ENCODE data around the gene CDC42BPB.

CDC42BPB gene

DNA sequence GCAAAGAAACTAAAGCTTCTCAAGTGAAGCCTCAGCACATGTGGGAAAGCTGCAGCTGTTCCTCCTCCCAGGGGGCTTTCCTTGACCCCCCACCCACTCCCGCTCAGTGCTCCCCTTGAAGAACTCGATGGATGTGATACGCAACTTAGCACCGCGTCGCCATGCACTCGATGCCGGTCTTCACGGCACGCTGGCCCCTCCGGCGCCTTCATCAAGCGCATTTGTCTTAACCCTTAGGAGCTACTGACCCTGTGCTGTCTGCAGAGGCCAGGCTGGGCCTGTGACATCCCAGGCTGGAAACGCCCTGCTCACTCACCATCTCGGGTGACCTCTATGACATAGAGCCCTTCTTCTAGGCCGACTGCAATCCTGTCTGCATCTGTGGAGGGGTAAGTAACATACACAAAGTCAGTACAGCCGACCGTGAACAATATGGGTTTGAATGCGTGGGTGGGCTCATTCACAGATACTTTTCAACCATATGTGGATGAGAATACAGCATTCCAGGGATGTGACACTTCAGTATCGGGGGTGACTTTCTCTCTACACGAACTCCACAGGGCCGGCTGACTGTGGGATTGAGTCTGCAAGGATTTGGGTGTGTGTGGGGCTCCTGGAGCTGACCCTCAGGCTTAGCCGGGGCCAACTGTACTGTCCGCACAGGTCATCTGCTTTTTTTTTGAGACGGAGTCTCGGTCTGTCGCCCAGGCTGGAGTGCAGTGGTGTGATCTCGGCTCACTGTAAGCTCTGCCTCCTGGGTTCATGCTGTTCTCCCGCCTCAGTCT is 111.8 kb downstream of the CDC42BPB start:
- no peak overlapping the region for H3K4me3 ChIP-seq (ENCODE audit: low read depth, low read length)
- no peak for DNase-seq (ENCODE audit: low read depth)
- TF ChIP-seq, protein P1, sequence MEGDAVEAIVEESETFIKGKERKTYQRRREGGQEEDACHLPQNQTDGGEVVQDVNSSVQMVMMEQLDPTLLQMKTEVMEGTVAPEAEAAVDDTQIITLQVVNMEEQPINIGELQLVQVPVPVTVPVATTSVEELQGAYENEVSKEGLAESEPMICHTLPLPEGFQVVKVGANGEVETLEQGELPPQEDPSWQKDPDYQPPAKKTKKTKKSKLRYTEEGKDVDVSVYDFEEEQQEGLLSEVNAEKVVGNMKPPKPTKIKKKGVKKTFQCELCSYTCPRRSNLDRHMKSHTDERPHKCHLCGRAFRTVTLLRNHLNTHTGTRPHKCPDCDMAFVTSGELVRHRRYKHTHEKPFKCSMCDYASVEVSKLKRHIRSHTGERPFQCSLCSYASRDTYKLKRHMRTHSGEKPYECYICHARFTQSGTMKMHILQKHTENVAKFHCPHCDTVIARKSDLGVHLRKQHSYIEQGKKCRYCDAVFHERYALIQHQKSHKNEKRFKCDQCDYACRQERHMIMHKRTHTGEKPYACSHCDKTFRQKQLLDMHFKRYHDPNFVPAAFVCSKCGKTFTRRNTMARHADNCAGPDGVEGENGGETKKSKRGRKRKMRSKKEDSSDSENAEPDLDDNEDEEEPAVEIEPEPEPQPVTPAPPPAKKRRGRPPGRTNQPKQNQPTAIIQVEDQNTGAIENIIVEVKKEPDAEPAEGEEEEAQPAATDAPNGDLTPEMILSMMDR (IDR thresholded peaks at IDR 0.05; ENCODE audit: control insufficient read depth, extremely low read depth, insufficient read depth) = no peak

DNA sequence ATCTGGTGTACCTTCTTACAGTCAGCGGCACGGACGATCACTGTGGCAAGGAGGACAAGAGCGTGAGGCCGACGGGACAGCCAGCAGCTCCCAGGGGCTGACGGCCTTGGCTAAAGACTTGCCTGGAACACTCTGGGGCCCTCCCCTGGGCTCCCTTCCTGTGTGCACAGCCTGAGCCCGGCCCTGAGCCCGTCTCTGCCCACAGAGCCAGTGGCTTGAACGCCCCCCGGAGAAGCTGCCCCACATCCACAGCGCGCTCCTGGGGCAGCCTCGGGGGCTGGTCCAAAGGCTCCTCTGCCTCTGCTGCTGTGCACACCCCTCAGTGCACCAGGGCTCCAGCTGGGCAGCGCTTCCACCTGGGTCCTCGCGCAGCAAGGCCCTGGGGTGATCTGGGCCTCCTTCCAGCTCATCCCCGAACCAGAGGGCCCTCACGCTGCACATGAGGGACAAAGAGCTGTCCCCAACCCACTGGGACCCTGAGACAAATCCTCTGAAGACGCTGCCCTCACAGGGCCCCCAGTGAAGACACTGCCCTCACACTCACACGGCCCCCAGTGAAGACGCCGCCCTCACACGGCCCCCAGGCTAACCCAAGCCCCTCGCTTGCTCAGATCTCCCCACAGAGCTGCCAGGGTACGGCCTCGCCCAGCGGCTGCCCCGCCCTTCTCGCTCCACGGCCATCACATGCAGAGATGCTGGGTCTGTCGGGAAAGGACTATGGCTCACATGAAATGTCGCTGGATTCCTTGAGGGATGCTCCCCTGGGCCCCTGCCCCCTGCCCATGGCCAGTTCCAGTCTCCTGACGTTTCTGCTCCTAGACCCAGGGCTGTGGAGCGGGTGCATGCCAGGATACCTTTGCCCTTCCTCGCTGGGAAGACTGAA is 112.7 kb downstream of the CDC42BPB start:
- H3K4me3 ChIP-seq (ENCODE audit: low read depth, low read length) = no peak overlapping the region
- TF ChIP-seq, protein P1 (IDR thresholded peaks at IDR 0.05; ENCODE audit: control insufficient read depth, extremely low read depth, insufficient read depth) = no peak
- DNase-seq (ENCODE audit: low read depth) = no peak

DNA sequence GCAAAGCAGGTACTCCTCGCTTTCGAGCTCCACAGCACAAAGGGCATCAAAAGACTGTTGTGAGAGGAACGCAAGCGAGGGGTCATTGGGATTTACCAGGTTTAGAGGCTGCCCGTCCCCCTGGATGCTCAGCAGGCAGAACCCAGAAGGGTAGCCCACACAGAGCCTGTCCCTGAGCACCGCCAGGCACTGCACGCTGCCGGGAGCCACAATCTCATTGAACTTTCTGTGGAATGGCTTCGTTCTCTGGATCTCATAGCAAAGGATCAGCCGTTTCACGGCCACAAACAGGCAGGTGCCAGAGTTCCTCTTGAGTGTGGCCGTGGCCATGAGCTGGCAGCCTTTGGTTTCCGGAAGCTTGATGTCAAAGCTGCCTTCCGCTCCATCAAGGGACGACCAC is 113.4 kb downstream of the CDC42BPB start:
- no peak for DNase-seq (ENCODE audit: low read depth)
- no peak overlapping the region for H3K4me3 ChIP-seq (ENCODE audit: low read depth, low read length)
- TF ChIP-seq, protein P1 (IDR thresholded peaks at IDR 0.05; ENCODE audit: control insufficient read depth, extremely low read depth, insufficient read depth) = no peak

DNA sequence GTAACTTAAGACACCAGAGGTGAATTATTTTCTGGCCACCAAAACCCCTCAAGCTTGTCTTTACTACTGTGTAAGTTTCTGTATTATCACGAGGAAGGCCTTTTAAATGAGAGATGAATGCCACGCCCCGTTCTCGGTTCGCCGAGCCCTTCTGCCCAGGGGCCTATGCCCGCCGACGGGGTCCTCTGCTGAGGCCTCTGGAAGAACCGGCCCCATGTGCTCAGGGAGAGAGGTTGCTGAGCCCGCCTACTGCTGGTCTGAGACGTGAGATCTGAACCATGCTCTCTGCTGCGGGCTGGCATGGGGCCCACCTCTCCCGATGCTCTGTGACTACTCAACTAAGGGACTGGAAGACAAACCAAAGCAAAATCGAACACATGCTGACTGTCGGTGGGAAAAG is 113.9 kb downstream of the CDC42BPB start:
- TF ChIP-seq, protein P1 (IDR thresholded peaks at IDR 0.05; ENCODE audit: control insufficient read depth, extremely low read depth, insufficient read depth) = no peak
- H3K4me3 ChIP-seq (ENCODE audit: low read depth, low read length) = no peak overlapping the region
- no peak for DNase-seq (ENCODE audit: low read depth)

DNA sequence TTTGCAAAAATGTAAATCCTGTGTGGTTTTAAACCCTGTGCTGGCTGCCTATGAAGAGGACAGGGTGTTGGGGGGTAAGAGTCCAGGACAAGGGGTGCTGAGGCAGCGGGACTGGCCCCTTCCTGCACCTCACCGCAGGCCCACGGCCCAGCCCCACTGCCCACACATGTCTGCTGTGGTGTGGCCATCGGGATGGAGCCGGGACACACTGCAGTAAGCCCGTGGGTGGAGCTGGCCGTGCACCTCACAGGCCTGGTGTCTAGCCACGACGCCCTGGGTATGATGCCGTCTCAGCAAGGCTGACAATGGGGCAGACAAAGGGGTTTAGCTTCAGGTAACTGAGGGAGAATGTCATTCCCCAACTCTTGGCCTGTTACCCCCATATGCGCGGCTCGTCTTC is 115.3 kb downstream of the CDC42BPB start:
- TF ChIP-seq, protein P1 (IDR thresholded peaks at IDR 0.05; ENCODE audit: control insufficient read depth, extremely low read depth, insufficient read depth) = no peak
- H3K4me3 ChIP-seq (ENCODE audit: low read depth, low read length) = no peak overlapping the region
- DNase-seq (ENCODE audit: low read depth) = no peak

DNA sequence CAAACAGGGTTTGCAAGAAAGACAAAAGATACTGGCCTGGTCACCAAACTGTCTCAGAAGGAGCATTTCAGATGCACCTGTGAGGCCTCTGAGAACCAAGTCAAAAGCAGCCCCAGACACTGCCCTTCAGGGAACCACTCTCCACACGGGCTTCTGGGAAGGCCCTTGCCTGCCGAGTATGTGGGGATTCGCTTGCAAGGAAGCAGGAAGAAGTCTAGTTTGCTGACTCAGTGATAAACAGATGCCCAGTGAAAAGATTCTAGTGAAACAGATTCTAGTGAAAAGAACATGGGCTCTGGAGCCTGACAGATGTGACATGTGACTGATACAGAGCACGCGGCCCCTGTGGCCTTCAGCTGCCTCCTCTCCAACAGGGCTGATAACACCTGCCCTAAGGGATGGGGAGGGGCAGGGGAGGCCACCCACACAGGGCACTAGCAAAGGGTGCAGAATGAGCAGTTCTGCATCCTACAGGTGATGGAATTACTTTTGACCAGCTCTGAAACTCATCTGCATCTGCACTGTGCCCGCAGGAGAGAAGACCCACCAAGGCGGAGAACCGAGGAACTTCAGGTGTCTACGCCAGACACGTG is 115.8 kb downstream of the CDC42BPB start:
- TF ChIP-seq, protein P1 (IDR thresholded peaks at IDR 0.05; ENCODE audit: control insufficient read depth, extremely low read depth, insufficient read depth) = no peak
- DNase-seq (ENCODE audit: low read depth) = no peak
- no peak overlapping the region for H3K4me3 ChIP-seq (ENCODE audit: low read depth, low read length)

Measured in LNCaP clone FGC (cell line).